ENCODE results near the gene KERA.

DNA sequence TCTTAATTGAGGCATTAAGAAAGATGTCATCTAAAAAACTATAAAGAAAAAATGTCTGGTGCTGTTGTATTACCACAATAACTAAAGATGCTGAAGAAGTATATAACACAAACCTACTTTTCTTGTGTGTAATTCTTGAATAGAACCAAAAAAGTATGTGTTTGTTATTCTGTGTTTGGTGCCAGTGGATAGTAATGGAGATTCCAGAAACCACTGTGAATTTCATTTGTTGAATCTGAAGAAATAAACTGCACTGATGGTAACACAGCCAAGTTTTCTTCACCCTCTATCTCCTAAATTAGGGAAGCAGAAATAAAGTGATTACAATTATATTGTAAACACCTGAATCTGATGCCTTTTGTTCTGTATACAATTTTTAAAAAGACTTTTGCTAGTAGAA, 13.1 kb upstream of the KERA start:
- no peak for TF ChIP-seq CTCF (IDR thresholded peaks at IDR 0.05)
- TF ChIP-seq EZH2 (IDR thresholded peaks at IDR 0.05; ENCODE audit: borderline replicate concordance, insufficient read depth, low read depth, low read length, poor library complexity, severe bottlenecking), result no peak
